ENCODE results near the gene CTRL.
"Not testable (repeated sequence)": the region's sequence is repeated elsewhere in the genome, so short reads cannot be mapped to it uniquely, and the experiment has no call there.

CTRL gene

DNA sequence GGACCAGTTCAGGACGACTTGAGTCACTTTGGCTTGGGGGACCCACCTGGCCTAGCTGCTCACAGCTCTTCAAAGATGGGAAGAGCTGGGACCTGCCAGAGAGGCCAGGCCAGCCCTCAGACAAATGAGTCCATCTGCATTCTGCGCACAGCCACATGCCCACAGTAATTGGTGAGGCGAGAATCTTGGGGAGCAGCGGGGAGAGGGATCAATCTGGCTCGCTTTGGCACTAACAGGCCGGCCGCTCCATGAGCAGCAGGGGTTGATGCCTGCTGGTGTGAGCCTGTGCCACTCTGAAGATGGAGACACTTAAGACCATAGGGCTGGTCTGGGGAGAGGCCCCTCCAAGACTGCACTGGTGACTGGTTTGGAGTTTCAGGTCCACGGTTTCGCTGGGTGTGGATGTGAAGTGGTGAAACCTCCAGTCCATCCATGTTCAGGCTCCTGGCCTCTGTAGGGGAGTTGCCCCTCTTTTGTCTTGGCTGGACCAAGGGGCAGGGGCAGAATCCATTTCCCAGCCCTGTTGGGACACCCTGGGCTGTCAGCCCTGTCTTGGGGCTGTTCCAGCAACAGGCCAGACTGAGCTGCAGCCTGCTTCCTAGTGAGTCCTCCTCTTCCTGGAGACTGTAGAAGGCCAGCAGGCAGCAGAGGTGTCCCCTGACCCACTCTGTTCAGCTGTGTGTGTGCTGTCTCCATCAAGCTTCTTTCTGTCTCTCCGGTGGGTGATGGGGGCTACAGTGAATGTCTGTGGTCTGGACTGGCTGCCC, 7.3 kb downstream of the CTRL start:
- DNase-seq (ENCODE audit: low read depth in 2 of 2), result no peak

DNA sequence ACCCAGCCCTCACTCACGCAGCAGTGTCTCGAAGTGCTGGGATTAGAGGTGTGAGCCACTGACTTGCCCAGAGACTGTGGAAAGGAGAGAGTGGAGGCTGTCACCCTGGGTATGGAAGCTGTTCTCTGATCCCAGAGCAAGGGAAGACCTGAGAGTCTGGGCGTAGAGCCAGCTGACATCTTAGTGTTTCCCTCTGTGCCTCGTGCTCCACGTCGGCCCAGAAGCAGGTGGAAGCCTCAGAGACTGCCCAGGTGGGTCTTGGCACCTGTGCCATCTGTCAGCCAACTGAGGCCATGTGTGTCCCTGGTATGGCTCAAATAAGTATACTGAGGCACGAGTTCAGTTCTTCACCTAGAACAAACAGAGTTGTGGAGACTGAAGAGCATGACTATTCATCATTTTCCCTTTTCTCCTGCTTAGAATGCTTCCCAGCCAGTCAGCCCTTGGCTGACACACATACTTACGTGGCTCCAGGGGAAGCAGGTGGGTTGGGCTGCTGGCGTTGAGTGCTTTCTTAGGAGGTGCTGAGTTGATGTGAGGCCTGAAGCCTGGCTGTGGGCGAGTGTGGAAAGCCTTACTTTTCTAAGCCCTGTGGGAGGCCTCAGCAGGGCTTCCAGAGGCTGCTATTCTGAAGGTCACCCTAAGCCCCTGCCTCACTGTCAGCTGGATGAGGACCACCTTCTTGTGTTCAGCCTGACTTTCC, 8.1 kb downstream of the CTRL start:
- DNase-seq (ENCODE audit: low read depth in 2 of 2), result no peak

GRCh38 chr16:67922740-67923139, 8.9 kb downstream of the CTRL start:
- DNase-seq (ENCODE audit: low read depth in 2 of 2), result no peak

DNA sequence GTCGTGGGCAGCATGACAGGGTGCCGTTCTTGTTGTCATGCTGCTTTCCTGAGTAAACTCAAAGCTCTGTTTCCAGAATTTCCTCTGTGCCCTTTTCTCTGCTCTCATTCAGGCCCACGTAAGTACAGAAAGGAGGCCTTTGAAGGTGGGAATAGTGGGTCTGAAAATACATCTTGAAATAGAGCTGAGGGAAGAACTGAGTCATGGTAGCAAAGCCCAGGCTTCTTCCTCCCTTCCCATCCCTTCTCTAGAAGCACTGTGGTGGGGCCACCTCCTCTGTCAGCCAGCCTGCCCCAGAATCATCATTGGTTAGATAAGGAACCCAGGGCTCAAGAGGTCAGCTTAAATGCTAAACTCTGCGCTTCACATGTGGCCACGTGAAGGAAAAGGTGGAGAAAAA, 9.4 kb downstream of the CTRL start:
- DNase-seq (ENCODE audit: low read depth in 2 of 2), result no peak

DNA sequence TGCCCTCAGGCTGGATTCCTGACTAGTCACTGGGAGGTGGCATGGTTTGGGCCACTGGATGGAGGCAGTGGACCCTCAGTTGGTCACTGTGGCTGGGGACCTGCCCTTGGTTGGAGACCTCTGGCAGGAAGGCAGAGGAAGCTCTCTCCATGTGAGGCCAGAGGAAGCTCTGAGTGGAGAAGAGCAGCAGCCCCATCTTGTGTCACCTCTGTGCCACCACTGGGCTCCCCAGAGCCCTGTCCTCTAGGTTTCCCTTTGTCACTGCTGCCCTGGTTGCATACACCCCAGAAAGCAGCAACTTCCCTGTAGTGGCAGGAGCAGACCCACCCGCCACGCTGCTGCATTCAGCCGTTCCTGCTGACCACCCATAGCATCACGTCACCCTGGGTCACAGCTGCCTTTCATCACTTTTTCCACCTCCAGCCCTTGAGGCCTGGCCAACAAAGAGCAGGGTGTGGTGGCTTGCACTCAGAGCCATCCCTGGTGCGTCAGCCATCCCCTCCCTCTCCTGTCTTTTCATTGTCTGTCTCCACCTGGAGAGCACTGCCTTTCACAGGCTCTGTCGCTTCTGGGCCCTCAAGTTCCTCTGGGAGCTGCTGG, 11.9 kb downstream of the CTRL start:
- DNase-seq (ENCODE audit: low read depth in 2 of 2), result no peak

- DNase-seq (ENCODE audit: low read depth in 2 of 2), result peak in 1 of 2 donors; percentile 51
Observed at GRCh38 chr16:67917852-67918236, 13.8 kb downstream of the CTRL start.

DNA sequence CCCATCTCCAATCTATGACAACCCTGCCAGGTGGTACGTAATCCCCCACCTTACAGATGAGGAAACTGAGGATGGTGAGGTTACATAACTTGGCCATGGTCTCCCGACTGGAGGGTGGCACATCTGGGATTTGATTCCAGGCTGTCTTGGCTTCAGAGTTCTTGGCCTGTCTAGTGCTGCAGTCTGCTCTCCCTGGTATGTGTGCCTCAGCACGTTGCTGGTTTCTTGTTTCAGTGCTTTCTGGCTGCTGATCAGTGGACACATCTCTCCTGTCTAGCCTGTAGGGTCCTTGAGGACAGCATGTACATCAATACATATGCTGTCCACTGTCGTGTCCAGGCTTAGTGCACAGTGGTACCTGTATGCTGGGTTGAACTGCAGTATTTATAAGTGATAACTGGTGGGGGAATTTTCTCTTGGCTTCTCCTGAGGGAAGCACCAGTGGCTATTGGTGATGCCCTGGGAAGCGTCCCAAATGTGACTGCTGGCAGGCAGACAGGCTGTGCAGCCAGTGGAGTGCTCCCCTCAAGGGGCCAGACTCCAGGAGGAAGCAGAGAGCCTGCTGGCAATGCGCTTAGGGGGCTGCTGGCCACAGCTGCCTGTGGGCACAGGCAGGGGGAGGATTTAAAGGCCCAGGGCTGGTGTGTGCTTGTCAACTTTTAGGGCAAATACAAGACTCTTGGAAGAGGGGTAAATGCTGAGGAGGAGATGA, 14.4 kb downstream of the CTRL start:
- DNase-seq (ENCODE audit: low read depth in 2 of 2), result no peak

DNA sequence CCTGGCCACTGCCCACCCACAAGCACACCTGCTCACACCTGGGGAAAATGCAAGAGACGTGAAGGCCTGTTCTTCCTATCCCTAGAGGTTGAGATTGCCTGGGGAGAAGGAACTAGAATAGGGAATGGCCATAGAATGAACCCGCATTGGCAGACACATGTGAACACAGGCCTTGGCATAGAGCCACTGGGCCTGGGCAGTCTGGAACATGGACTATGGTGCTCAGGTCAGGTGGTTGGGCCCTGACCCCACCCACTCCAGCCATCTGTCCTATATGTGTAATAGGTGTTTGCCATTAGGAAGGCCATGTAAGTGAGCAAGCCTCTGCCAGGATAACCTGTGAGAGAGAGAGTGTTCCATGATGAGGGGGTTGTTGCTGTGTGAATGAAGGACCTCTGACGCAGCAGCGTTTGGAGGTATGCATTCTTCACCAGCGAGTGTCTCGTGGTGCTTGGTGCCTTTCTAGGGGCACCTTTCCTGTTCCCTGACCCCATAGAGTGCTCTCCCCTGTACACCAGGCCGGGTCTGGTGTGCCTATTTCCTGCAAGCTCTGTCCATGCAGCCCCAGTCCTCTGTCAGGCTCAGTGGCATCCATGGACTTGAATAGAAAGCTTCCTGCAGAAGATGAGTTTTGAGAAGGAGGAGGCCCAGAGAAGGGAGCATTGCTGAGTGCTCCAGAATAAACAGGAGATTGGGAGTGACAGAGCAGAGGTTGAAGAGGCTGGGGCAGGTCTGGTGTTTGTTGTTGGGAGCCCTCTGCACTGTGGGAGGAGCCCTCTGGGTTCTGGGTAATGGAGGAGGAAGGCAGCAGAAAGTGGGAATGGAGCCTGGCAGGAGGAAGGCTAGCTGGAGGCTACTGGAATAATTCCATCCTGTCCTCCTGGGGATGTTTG, 15.6 kb downstream of the CTRL start:
- DNase-seq (ENCODE audit: low read depth in 2 of 2), result no peak

DNA sequence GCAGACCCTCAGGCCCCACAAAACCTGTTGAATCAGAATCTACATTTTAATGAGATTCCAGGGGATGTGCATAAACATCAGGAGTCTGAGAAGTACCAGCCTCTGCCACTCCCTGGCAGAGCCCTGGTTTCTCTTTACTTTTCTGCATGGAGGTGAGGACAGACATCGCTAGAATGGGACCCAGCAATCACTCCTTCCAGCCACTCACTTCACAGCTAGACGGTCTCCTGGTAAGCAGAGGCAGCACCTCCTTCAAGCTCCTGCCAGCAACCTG, 16.2 kb downstream of the CTRL start:
- not testable (repeated sequence) for DNase-seq (ENCODE audit: low read depth in 2 of 2)

DNA sequence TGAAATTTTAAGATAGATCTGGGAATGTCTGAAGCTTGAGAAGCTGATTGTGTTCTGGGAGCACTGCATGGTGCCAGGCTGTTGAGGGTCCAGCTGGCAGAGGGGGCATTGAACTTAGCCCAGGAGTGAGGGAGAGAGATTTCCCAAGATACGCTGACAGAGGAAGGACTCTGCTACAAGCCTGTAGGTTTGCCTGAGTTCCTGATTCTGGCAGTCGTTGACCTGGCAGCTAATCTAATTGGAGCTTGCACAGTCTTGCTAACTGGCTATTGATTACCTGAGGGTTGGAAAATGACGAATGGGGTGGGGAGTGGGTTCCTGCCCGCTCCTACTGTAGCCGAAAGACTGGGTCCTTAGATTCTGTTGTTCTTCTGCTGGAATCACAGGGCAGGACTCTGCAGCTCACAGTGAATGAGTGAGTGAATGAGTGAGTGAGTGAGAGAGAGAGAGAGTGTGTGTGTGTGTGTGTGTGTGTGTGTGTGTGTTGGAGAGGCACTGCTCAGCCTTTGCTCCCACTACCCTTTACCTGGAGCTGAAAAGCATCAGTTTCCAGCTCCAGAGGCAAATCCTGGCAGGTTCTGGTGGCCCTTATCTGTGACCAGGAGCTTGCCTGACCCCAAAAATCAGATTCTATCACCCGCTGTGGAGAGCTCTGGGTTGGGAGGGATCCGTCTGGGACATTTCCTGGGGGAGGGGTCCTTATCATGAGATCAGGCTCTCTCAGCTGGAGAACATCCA, 16.7 kb downstream of the CTRL start:
- DNase-seq (ENCODE audit: low read depth in 2 of 2), result no peak

- DNase-seq (ENCODE audit: low read depth in 2 of 2), result no peak
Observed at GRCh38 chr16:67910158-67910557, 21.5 kb downstream of the CTRL start.

GRCh38 chr16:67909056-67909742, 22.5 kb downstream of the CTRL start:
- DNase-seq (ENCODE audit: low read depth in 2 of 2), result no peak

DNA sequence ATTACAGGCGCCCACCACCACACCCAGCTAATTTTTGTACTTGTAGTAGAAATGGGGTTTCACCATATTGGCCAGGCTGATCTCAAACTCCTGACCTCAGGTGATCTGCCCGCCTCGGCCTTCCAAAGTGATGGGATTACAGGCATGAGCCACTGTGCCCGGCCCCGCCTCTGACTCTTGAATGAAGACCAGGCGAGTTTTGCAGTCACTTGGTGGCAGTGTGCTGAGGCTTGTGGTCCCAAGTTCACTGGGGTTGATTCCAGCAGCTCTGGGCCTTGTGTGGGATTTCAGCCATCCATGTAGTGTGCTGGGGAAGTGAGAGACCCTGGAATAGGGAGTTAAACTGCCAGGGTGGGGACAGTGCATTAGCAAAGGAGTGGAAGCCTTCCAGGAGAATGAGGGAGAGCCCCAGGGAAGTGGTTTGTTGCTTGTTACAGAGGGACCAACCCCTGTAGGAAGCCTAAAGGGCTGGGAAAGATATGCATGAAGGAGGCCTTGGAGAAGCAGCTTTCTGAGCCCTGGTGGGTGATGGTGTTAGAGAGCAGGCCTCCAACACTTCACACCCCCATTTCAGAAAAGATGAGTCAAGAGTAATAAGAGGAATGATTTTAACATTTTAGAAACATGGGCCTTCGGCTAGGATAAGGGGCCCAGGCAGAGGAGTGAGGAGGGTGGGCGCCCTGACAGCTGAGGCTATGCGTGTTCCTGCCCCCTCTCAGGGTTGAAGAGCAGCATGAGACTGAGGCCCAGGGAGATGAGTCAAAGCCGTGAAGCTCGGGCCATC, 24.1 kb downstream of the CTRL start:
- no peak for DNase-seq (ENCODE audit: low read depth in 2 of 2)

DNA sequence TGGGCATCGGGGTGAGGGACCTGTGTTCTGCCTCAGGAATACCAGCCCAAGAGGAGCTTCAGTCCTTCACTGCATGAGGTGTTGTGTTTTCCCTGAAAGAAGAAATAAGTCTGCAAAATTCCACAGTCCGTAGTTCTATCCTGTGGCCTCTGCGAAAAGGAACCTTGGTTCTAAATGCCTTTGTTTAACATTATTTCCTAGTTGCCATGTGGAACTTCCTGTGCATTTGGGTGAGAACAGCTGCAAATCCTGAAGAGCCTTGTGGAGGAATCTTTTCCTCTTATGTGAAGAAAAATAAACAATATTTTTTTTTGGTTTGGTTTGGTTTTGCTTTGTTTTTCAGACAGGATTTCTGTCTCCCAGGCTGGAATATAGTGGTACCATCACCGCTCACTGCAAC, 28.8 kb downstream of the CTRL start:
- DNase-seq (ENCODE audit: low read depth in 2 of 2), result no peak

GRCh38 chr16:67901734-67902133, 29.9 kb downstream of the CTRL start:
- DNase-seq (ENCODE audit: low read depth in 2 of 2), result no peak

GRCh38 chr16:67897231-67897630, 34.4 kb downstream of the CTRL start:
- DNase-seq (ENCODE audit: low read depth in 2 of 2), result no peak

GRCh38 chr16:67893743-67894399, 37.8 kb downstream of the CTRL start:
- no peak for DNase-seq (ENCODE audit: low read depth in 2 of 2)

DNA sequence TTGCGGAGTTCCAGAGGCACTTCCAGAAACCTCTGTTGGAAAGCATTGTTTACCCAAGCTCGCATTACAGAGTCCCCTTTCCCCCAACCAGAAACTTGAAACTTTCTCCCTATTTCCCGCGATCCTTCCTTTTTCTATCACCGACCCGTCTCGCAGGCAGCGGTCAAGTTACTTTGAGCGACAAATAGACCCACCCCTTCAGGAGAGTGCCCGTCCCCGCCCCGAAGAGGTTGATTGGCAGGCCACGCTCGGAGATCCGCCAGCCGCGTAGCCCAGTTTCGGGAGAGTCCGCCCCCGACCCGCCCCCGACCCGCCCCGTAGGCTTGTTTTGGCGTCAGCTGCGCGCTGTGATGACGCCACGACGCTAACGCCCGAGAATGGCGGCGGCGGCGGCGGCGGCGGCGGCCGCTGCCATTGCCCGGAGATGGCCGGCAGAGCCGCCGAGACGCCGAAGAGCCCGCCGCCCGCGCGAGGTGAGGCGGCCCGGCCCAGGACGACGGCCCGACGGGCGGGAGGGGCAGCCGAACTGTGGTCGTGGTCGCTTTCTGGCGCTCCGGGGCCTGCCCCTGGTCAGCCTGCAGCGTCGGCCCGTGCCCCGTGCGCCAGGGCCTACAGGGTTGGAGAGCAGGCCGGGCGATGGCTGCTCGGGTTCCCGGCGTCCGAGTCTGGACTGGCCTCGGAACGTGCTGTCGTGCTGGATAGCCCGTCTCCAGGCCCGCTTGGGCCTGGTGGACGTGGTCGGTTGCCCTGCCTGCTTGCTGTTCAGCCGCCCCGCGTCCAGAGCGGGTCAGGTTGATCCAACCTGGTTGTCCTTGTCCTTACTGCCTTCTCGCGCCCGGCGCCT, 38.5 kb downstream of the CTRL start, which contains the start of gene PSKH1:
TSS of gene PSKH1 (plus strand) at position 356 of the 844 bp plus-strand sequence. CDS start 15,496 bp downstream, outside the sequence.
- peak; percentile 93 to 94 for DNase-seq (ENCODE audit: low read depth in 2 of 2)
